SK-N-SH (cell line): ENCODE data around the gene TMEM176B.

ENCODE experiments used
- CTCF ChIP-seq: fragments of 200-600 bp; sonication (generic); IDR thresholded peaks from 2 replicates; pipeline ENCODE4 v1.6.1; 2017; ENCODE audit warnings: antibody characterized with exemption, mild to moderate bottlenecking, moderate library complexity
- EP300 ChIP-seq, 2 experiments: IDR thresholded peaks; 2 replicates each; pipeline versions ENCODE4 v1.4.0 to v1.6.1; 2012; ENCODE audit warnings: borderline replicate concordance in 1 of 2, low read depth in 1 of 2, low read length in 1 of 2
- GABPA ChIP-seq: IDR thresholded peaks from 2 replicates; pipeline ENCODE4 v1.4.0; 2012; ENCODE audit warnings: low read depth, mild to moderate bottlenecking
- JUND ChIP-seq: IDR thresholded peaks from 2 replicates; pipeline ENCODE4 v1.4.0; 2012
- PBX3 ChIP-seq: IDR thresholded peaks from 2 replicates; pipeline ENCODE4; 2012
- POLR2AphosphoS5 ChIP-seq: IDR thresholded peaks from 2 replicates; pipeline ENCODE4 v1.6.1; 2012; ENCODE audit warnings: low read depth, low read length
- RCOR1 ChIP-seq: fragments of 150-350 bp; IDR thresholded peaks from 2 replicates; pipeline ENCODE4 v1.6.1; 2017; ENCODE audit warnings: antibody characterized with exemption, low read length
- RFX5 ChIP-seq: IDR thresholded peaks from 2 replicates; pipeline ENCODE4 v1.6.1; 2012; ENCODE audit warnings: mild to moderate bottlenecking, improper control_type of control experiment, low read length
- SIN3A ChIP-seq: IDR thresholded peaks from 2 replicates; pipeline ENCODE4 v1.6.1; 2012; ENCODE audit warnings: low read depth, mild to moderate bottlenecking, low read length, moderate library complexity, borderline replicate concordance
- TAF1 ChIP-seq: IDR thresholded peaks from 2 replicates; pipeline ENCODE4 v1.6.1; 2012; ENCODE audit warnings: low read depth, mild to moderate bottlenecking, low read length, moderate library complexity, borderline replicate concordance
- TCF12 ChIP-seq: IDR thresholded peaks from 2 replicates; pipeline ENCODE4 v1.4.0; 2012
- USF1 ChIP-seq: IDR thresholded peaks from 2 replicates; pipeline ENCODE4 v1.4.0; 2012; ENCODE audit warnings: low read depth, borderline replicate concordance
- USF2 ChIP-seq: fragments of 150-350 bp; IDR thresholded peaks from 2 replicates; pipeline ENCODE4 v1.6.1; 2017; ENCODE audit warnings: antibody characterized with exemption, low read length, low read depth, borderline replicate concordance
- ZBTB33 ChIP-seq: IDR thresholded peaks from 2 replicates; pipeline ENCODE4 v1.4.0; 2012; ENCODE audit warnings: low read depth, borderline replicate concordance

- TF ChIP-seq ZBTB33 = no peak
- TF ChIP-seq CTCF = no peak
- no peak for TF ChIP-seq USF2
- no peak for TF ChIP-seq USF1
- TF ChIP-seq POLR2AphosphoS5 = no peak
- TF ChIP-seq GABPA = no peak
- no peak for TF ChIP-seq SIN3A
- TF ChIP-seq EP300 (IDR thresholded peaks at IDR 0.05; ENCODE audit: borderline replicate concordance in 1 of 2, low read depth in 1 of 2, low read length in 1 of 2) = no peak
- no peak for TF ChIP-seq TAF1
- no peak for TF ChIP-seq PBX3
- no peak for TF ChIP-seq RFX5
- TF ChIP-seq RCOR1 = no peak
- TF ChIP-seq JUND = no peak
- TF ChIP-seq TCF12 = no peak
Observed at GRCh38 chr7:150805864-150806263, 5.7 kb upstream of the TMEM176B start.
